GM12872 (cell line): ENCODE results near the gene TARBP2.
A peak's percentile ranks its signal among the peaks of the same experiment; 100 is the strongest.

Experiments used
- CTCF ChIP-seq: IDR thresholded peaks from 3 replicates; pipeline ENCODE4 v1.5.1; 2011; ENCODE audit warnings: low read depth, mild to moderate bottlenecking, low read length, moderate library complexity; ENCODE audit not compliant: insufficient read depth

TARBP2 gene

DNA sequence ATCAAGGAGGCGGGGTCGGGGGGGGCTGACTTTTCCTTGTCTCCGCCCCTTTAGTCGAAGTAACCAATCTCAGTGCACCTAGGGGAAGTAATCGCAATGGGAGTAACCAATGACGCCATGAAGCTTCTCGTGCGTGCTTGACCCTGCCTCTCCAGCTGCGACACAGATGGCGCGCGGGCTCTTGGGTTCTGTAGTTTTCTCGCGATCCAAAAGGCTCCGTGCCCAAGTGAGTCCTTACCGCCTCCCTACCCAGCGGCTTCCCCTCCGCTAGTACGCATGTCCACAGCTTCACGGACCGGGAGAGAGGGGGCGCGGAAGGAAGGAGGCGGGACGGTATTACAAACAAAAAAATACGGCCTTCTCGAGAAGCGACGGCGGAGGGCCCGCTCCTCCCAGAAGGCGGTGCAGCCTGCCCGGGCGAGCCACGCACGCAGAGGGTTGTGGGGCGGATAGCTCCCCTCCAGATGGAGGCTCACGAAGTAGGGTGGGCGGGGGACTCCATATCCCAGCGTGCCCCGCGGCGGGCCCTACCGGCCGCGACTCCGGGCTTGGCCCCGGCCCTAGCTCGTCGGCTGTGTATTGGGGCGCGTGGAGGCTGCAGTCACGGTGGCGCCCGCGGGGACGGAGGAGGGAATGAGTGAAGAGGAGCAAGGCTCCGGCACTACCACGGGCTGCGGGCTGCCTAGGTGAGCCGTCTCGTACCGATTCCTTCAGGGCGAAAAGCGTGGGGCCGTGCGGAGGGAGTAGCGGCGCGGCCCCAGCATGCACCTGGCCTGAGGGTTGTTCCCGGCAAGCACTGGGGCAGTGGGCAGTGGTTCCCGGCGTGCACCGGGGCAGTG lies at the start of gene TARBP2:
Gene TARBP2 (plus strand): TSS at position 508 of the 839 bp plus-strand sequence. CDS start 126 bp downstream, at position 634.
- no peak for TF ChIP-seq CTCF

GRCh38 chr12:53451661-53452158 lies 49.4 kb upstream of the TARBP2 start, which contains the start of gene PCBP2:
Gene PCBP2 (plus strand): TSS chr12:53452102. CDS start chr12:53454801, 2,699 bp downstream.
- TF ChIP-seq CTCF = peak; percentile 87

DNA sequence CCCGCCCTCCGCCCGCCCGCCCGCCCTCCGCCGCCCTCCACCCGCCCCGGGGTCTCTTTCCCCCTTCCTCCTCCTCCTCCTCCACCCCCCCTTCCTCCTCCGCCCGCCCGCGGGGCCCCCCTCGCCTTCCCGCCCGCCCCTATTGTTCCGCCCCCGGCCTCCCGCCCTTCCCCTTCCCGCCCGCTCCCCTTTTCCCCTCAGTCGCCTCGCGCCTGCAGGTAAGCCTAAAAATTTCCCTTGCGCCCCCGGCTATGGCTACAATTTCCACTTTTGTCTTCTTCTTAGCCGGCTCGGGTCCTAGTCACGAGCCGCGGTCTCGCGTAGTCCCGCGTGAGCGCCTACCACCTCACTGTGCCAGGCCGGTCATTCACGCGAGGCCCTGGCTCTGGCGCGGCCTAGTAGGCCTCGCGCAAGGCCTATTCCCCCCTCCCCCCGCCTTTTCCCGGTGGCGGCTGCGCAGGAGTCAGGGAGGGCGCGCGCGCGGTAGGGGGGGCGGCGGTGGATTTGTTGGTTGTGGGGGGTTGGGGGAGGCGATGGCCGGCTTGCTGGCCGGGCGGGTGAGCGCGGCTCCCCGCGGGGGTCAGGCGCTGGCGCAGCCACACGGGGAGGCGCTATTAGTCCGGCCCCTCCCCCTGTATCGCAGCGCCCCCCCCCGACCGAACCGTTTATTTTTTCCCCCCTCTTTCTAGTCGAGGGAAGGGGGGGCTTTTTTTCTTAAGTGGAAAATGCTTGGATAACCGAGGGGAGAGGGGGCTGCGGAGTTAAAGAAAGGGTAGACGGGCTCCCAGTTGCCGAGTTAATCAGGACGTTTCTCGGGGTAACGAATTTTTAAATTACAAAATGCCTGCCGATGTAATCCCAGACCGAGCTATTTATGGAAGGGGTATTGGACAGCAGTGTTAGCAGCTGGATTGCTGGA lies 48.7 kb upstream of the TARBP2 start:
- peak; percentile 36; the same call in 1 of the 3 replicates for TF ChIP-seq CTCF

GRCh38 chr12:53453953-53454640 lies 47.0 kb upstream of the TARBP2 start:
- no peak for TF ChIP-seq CTCF

- no peak for TF ChIP-seq CTCF
Measured at GRCh38 chr12:53454707-53455106, 46.4 kb upstream of the TARBP2 start.

DNA sequence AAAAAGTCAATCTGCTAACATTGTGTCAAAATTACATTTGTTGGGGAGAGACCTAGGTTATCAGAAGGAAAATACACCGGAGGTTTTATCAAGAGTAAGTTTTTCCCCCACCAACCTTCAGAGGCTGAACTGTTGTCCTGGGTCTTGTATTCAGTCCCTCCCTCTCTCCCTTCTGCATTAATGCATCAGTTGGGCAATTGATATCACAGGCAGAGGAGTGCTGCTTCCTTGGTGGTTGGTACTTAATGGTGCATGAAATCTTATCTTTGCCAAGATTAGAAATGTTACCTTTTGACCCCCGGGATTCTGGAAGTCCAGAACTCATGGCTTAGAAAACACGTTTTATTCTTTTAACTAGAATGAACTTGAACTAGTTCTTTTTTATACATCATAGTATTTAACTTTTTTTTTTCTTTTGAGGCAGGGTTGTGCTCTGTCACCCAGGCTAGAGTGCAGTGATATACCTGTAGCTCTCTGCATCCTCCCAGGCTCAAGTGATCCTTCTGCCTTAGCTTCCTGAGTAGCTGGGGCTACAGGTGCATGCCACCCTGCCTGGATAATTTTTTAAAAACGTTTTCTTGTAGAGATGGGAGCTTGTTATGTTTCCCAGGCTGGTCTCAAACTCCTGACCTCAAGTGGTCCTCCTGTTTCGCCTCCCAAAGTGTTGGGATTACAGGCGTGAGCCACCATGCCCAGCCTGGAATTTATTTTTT lies 44.3 kb upstream of the TARBP2 start:
- TF ChIP-seq CTCF = no peak
